Gastrocnemius medialis (tissue), 4 donors: Measurements from ENCODE around the gene PTPRT.

ENCODE experiments used
- CTCF ChIP-seq, 5 experiments: fragments of 450-650 bp in 3 of 5; fragments of 200-600 bp in 2 of 5; sonication (generic) in 2 of 5; IDR thresholded peaks in 4 of 5; conservative IDR thresholded peaks in 1 of 5; 1 replicate in 4 of 5; 2 replicates in 1 of 5; pipeline ENCODE4 v1.5.1; 2016 to 2019; ENCODE audit warnings: antibody characterized with exemption in 5 of 5, mild to moderate bottlenecking in 3 of 5, moderate library complexity in 3 of 5
- POLR2A ChIP-seq, 2 donors: fragments of 450-650 bp; IDR thresholded peaks; one replicate each; pipeline ENCODE4 v1.6.1; 2017; ENCODE audit warnings: antibody characterized with exemption in 2 of 2, mild to moderate bottlenecking in 2 of 2, moderate library complexity in 2 of 2

GRCh38 chr20:42611423-42611822, 578.3 kb downstream of the PTPRT start:
- TF ChIP-seq CTCF (IDR thresholded peaks at IDR 0.05 in 4 of 5, conservative IDR thresholded peaks at IDR 0.05 in 1 of 5) (no peak), POLR2A (IDR thresholded peaks at IDR 0.05) (no peak)
